Bronchial epithelial cell (primary cell): Measurements from ENCODE around the gene NRL. TPM values are rescaled to one million over a fixed set of nuclear protein-coding genes. Genes with fewer than 3 reads are reported as not detected.

Source experiments
- DNase-seq: peaks from one replicate; pipeline ENCODE4 v3.0.0-alpha.2; 2010; ENCODE audit warnings: low read depth
- FAIRE-seq: peaks from 2 replicates; lab custom pipeline; 2011; peaks lifted over from hg19 to GRCh38; lab: Jason Lieb, UNC
- H3K27me3 ChIP-seq: 2 replicates; pipeline ENCODE4 v1.5.1; 2011; ENCODE audit warnings: low read length; ENCODE audit not compliant: control insufficient read depth, insufficient read depth
- H3K36me3 ChIP-seq: 2 replicates; pipeline ENCODE4 v1.5.1; 2011; ENCODE audit warnings: low read length; ENCODE audit not compliant: control insufficient read depth, insufficient read depth
- H3K4me3 ChIP-seq: 2 replicates; pipeline ENCODE4 v1.5.1; 2011; ENCODE audit warnings: mild to moderate bottlenecking, low read depth, low read length, control low read depth
- CTCF ChIP-seq: IDR thresholded peaks from 2 replicates; pipeline ENCODE4 v1.5.1; 2011; ENCODE audit warnings: mild to moderate bottlenecking, moderate library complexity, low read length, control low read depth, inconsistent platforms; ENCODE audit not compliant: insufficient read depth, severe bottlenecking
- total RNA-seq: library from RNA; depleted of rRNA; stranded (reverse); fragments of >200 nt; gene quantifications from 2 replicates; pipeline ENCODE4 v1.2.1, GENCODE V29; 2014

NRL gene
- total RNA-seq, 1 donor from 2014 or later, result 0.79 TPM

- TF ChIP-seq CTCF, result no peak
- H3K36me3 ChIP-seq, result peaks cover 4% of the 10 kb centered on the region
- H3K27me3 ChIP-seq, result no peaks in the 10 kb centered on the region
- DNase-seq (no peak), FAIRE-seq (no peak)
- H3K4me3 ChIP-seq, result no peak overlapping the region
Observed at GRCh38 chr14:24127673-24128072, 12.9 kb upstream of the NRL start.

- no peak for TF ChIP-seq CTCF
- DNase-seq, result no peak
- no peaks in the 10 kb centered on the region for H3K27me3 ChIP-seq
- H3K36me3 ChIP-seq, result peaks cover 4% of the 10 kb centered on the region
- no peak overlapping the region for H3K4me3 ChIP-seq
- FAIRE-seq, result no peak
Observed at GRCh38 chr14:24126939-24127338, 12.2 kb upstream of the NRL start.

GRCh38 chr14:24123424-24124417 is 9.0 kb upstream of the NRL start:
- FAIRE-seq (no peak), DNase-seq (no peak)
- no peaks in the 10 kb centered on the region for H3K27me3 ChIP-seq
- TF ChIP-seq CTCF, result no peak
- H3K36me3 ChIP-seq, result peaks cover 20% of the 10 kb centered on the region
- no peak overlapping the region for H3K4me3 ChIP-seq

- FAIRE-seq (no peak), DNase-seq (no peak)
- Histone ChIP-seq H3K27me3 (no peaks in the 10 kb centered on the region), H3K36me3 (peaks cover 25% of the 10 kb centered on the region), H3K4me3 (no peak overlapping the region)
- no peak for TF ChIP-seq CTCF
Observed at GRCh38 chr14:24122898-24123297, 8.1 kb upstream of the NRL start.

GRCh38 chr14:24122416-24122815 is 7.7 kb upstream of the NRL start:
- no peaks in the 10 kb centered on the region for H3K27me3 ChIP-seq
- FAIRE-seq (no peak), DNase-seq (no peak)
- TF ChIP-seq CTCF, result no peak
- H3K4me3 ChIP-seq, result no peak overlapping the region
- peaks cover 28% of the 10 kb centered on the region for H3K36me3 ChIP-seq
